GM19467 (cell line): ENCODE results near the gene PARD3.

Experiments used
- ATAC-seq: cut with Tn5 transposase; IDR thresholded peaks from one replicate; pipeline ENCODE4 v1.9.1; 2021; ENCODE audit warnings: mild to moderate bottlenecking, moderate library complexity; ENCODE audit not compliant: unreplicated experiment

PARD3 gene

DNA sequence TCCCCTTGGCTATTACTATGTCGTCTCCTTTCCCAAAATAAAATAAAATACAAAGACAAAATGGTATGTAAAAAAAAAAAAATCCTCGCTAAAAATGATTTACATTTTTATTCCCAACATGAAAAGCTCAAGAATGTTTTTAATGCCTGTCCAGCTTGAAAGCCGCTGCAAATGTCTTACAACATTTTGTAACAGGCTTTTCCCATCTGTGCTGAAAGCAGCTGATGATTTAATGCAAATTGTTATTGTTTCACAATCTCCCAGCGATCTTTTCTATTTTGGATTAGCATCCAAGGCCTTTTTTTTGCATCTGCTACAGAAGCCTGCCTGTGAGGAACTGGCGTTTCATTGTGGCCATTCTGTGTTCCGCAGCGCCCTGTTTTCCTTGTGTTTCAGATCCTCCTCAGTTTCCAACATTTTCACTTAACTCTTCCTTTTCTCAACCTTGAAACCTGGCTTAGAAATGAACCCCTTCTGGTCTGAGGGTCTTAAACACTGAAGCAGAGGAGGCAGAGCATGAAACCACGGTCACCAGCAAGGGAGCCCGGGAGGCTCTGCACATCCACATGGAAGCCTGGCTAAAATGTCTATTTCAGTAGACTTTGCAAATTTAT is 712.1 kb downstream of the PARD3 start:
- ATAC-seq: no peak

DNA sequence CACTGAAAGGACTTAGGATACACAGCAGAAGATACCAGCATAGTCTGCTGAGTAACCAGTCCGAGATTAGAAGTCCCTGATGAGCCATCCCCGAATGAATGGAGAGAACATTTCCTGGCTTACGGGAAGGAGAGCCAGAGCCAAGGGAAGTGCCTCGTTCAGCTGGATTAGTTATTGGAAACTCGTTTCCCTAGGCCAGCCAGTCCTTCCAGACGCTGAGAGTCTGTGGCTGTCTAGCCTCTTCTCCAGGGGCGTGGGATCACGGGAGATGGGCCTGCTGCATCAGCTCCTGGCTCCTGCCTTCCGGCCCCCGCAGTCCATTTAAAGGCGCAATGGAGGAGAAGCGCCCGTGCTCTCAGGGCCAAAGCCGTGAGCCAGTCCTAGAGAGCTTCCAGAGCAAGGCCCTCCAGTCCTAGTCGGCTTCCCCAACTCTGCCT is 712.8 kb downstream of the PARD3 start:
- ATAC-seq: no peak

DNA sequence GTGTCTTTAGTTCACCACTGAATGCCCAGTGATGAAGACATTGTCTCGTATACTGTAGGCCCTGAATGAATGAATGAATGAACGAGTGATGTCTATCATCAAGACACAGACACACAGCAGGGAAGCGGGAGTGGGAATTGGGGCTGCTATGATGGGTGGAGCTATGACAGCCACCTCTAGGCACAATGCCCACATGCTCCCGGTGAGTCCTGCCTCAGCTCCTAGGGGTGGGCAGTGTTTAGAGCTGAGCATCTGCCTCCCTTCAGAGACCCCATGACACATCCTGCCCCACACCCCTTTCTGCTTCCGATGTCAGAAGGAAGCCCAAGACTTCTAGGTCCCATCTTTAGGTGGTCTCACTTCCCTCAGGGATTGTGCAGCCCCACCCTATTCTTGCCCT is 714.1 kb downstream of the PARD3 start:
- no peak for ATAC-seq

DNA sequence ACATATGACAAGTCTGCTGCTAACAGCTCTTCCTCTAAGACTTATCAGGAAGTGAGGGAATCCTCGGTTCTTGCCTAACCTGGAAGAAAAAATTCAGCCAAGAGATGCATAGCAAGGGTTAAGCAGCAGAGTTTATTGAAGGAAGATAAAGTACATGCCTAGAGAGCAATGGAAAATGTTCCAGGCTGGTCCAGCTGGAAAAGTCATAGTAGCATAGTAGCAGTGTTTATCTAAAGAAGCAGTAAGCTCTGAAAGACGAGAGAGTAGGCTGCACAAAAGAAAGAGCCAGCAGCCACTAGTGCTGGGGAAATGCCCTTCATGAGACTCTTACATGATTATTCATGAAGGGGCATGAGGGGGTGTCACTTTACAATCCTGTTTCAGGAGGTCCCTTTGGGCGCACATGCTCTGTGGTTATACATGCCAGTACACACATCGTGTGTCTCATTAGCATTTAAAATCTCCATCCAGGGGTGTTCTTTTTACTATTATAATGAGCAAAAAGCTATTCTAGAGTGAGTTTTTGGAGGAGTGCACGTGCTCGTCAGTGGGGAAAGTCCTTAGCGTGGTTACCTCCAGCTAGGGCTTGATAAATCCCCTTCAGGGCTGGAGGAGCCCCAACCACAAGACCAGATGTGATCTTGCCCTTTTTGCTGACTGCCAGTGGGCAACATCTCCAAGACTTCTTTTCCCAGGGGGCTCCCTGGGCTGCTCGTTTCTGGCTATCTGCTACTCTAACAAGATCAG is 716.1 kb downstream of the PARD3 start:
- no peak for ATAC-seq

DNA sequence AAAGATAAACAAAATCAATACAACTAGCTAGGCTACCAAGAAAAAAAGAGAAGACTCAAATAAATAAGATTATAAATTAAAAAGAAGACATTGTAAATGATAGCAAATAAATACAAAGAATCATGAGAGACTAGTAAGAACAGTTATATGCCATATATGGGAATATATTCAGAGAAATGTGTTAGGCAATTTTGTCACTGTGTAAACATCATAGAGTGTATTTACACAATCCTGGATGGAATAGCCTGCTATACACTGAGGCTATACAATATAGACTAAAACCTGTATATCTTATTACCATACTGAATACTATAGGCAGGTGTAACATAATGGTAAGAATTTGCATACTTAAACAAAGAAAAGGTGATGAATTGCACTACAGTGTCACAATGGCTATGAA is 717.4 kb downstream of the PARD3 start:
- no peak for ATAC-seq

DNA sequence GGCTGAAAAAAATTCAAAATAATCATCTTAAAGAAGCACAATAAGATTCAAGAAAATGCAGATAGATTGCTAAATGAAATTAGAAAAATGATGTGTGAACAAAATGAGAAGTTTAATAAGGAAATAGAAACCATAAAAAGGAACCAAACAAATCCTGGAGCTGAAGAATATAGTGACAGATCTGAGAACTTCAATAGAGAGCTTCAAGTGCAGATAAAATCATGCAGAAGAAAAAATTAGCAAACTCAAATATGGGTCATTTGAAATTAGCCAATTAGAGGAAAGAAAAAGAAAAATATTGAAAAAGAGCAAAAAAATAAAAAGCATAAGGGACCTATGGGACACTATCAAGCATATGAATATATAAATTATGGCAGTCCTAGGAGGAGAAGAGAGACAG is 720.1 kb downstream of the PARD3 start:
- no peak for ATAC-seq

DNA sequence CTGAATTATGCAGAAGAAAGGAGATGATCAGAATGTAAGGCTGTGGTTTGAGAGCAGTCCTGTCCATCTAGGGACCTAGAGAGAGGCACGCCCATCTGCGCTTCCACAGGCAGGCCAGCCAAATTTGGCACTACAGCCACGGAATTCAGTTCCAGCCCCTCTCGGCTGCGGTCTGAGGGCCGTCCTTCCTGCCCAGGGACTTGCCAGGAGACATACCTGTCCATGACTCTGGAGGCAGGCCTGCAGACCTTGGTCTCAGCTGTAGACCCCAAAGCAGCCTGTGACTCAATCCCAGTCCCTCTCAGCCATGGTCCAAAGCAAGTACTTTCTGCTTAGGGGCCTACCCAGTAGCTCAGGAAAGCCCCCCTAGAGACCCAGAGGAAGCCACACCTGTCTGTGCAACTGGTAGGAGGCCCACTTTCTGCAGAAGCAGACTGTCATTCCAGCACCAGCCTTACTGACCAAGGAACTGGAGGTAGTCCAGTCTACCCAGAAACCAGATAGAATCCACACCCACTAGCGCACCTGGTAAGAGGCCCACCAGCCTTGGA is 720.9 kb downstream of the PARD3 start:
- no peak for ATAC-seq

DNA sequence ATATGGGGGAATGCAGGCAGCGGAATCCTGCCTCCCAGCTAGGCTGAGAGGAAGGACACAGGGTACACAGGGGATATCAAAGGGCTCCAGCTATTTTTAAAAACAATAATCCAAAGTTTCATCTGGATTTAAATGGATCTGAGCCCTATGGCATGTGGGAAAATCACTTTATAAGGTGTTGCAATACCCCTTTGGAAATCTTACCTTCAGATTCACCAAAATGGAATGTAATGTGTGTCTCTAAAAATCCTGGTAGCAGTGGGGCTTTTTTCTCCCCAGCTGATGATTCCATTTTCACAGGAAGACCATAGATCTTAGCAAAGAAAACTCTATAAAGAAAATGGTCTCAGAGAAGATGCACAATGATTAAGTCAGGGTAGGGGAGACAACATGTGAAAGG is 722.2 kb downstream of the PARD3 start:
- no peak for ATAC-seq

DNA sequence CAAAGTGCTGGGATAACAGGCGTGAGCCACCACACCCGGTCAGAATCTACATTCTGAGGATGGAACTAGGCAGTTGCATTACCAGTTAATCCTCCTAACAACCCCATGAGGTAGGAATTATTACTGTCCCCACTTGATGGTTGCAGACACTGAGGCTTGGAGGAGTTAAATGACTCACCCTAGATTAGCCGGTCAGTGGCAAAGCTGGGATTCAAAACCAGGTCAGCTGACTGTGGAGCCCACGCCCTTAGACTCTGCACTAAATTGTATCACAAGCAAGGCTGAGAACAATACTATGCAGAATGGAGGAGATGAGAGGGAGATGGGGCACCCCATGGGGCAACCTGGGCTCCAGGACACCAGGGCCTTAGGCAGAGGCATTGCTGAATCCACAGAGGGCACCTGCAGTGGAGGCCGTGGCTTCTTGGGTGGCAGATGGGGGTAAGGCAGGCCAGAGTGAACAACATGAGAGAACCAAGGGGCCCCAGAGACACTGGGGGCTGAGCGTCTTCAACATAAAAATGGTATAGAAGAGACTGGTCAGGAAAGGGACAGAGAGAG is 723.4 kb downstream of the PARD3 start:
- no peak for ATAC-seq

DNA sequence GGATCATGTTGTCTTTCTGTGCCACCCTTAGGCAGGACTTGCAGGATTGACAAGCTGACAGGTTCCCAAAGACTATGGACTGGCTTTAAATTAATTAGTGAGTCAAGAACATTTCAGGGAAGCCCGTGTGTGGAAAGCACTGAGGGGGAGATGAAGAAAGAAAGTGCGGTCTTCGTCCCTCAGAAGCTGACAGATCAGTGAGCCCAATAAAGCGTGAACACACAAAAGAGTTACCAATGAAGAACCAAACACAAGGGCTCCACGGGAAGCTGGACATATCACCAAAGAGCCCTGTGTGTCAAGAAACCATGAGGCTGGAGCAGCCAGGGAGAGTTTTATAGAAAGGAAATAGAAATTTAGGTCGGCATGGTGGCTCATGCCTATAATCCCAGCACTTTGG is 725.8 kb downstream of the PARD3 start:
- ATAC-seq: no peak

DNA sequence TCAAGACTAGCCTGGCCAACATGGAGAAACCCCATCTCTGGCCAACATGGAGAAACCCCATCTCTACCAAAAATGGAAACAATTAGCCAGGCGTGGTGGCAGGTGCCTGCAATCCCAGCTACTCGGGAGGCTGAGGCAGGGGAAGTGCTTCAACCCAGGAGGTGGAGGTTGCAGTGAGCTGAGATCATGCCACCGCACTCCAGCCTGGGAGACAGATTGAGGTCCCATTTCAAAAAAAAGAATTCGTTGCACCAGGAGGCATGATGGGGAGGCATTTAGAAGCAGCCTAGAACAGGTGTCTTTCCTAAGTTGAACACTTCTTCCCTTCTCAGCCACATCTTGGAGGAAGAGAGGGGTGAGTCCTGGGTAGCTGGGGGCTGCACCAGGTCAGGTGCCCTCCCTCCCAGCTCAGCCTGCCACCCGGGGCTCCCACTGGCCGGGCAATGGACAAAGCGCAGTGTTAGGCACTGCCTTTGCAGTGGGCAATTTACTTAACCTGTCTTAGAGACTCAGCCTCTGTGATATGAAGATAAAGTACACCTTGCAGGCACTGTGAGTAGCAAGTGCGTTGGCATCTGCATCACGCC is 726.8 kb downstream of the PARD3 start:
- ATAC-seq: no peak

DNA sequence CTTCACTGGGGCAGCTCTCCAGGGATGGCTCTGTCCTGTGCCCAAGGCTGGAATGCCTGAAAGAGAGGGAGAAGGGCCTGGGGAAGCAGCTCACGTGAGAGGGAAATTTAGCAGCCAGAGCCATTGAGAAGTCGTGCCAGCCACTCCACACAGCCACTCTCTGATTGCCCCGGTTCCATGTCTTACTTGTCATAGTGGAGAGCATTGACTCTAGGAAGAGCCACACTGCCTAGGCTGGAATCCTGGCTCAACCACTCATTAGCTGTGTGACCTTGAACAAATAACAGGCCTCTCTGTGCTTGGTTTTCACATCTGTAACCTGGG is 728.0 kb downstream of the PARD3 start:
- no peak for ATAC-seq

DNA sequence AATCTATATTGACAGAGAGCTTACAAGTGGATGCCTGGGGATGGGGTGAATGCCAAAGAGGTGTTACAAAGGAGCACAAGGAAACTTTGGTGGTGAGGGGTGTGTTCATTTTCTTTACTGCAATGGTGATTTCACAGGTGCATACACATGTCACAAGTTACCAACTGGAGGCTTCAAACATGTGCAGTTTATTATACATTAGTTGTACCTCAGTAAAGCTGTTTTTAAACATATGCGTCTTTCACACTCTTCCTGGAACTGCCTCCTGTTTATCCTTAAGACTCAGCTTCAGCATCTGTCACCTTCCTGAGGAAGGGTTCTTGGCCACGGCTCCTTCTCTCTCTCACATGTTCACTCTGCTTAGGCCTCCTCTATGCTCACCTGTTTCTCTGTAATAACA is 731.5 kb downstream of the PARD3 start:
- ATAC-seq: no peak

DNA sequence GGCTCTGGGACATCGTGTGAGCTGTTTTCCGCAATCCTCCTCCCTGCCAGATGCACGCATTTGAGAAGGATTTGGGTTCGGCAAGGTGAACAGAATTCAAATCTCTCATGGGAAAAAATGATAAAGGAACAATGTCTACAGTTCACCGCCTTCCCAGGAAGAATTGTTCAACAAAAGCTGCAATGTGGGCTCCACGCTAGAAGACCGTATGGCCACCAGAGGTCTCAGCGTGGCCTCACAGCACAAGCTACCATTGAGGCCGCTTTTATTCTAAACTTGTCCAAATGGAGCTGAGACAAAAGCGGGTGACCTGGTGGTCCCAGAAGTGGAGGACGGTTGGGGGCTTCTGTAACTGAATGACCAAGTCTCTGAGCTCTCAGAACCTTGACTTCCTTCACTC is 733.1 kb downstream of the PARD3 start:
- ATAC-seq: no peak

DNA sequence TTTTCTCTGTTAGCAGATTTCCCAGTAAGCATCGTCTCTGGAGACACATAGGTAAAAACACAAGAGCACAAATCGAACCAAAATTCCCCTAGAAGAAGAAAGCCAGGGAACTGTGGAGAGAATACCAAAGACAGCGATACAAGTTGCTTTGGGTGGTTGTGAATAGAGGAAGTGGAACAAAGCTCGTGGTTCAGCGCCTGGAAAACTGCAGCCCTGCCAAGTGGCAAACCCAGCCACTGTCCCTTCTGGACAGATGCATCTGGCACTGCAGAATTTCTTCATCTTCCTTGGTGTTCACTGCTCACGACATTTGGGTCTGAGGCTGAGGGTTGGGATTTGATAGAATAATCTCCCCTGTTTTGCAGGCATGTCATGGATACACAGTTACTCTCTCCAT is 733.8 kb downstream of the PARD3 start:
- ATAC-seq: no peak

DNA sequence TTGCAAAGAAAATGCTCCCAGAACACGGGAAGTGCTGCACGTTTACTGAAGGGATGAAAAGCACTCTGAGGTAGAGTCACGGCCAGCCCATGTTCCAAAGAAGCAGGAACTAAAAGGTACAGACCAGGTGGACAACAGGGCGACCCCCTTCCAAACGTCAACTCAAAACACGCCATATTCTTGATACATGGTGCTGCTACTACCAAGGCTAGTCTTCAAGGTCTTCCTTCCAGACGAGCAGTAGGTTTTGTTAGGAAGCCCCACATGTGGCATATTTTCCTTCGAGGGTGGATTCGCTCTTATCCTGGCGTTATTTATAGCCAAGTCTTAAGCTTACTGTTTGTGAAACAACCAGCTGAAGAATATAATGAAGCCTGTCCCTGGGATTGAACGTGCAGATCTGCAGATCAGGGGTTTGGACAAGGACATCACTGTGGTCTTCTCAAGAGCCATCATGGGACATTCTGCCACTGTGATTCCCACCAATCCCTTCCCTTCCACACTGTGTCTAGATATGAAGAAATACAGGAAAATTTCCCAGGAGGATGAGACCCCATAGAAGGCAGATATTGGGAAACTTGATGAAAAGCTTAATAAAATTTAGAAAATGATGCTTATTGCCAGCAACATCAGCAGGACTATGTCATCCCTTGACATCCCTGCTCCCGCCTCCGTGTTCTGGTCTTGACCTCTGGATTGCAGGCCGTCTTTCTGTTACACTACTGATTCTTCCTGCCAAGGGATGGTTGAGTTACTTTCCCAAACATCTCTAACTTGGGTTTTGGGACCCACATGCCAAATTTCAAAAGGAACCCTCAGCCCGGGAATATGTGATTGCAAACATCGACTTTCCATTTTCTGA is 734.4 kb downstream of the PARD3 start:
- ATAC-seq: no peak

DNA sequence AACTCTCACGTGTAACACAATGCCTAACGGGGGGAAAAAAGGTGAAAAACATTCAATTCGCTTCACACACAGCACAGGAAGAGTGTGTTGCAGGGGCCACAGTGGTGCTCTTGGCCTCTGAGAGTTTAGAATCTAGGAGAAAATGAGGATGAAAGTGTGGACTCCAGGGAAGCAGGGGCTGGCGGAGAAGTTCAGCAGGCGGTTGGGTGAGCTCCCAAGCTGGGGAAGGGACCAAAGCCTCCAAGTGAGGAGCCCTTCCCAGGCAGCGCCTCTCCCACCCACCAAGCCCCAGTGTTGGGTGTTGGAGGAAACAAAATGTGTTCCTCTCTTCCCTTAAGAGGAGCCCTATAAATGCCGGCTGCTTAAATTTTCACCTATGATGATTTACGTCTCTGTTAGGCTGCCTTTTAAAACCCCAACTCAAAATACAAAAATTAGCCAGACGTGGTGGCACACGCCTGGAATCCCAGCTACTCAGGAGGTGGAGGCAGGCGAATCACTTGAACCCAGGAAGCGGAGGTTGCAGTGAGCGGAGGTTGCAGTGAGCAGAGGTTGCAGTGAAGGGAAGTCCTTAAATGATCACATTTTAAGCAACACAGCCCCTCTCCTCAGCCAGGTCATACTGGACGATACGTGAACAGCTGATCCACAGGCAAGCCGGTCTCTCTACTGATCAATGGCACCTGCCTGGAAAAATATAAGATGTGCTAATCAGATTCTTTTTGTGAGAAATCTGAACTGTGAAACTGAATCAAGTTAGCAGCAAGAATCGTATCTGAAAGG is 735.2 kb downstream of the PARD3 start:
- ATAC-seq: no peak

DNA sequence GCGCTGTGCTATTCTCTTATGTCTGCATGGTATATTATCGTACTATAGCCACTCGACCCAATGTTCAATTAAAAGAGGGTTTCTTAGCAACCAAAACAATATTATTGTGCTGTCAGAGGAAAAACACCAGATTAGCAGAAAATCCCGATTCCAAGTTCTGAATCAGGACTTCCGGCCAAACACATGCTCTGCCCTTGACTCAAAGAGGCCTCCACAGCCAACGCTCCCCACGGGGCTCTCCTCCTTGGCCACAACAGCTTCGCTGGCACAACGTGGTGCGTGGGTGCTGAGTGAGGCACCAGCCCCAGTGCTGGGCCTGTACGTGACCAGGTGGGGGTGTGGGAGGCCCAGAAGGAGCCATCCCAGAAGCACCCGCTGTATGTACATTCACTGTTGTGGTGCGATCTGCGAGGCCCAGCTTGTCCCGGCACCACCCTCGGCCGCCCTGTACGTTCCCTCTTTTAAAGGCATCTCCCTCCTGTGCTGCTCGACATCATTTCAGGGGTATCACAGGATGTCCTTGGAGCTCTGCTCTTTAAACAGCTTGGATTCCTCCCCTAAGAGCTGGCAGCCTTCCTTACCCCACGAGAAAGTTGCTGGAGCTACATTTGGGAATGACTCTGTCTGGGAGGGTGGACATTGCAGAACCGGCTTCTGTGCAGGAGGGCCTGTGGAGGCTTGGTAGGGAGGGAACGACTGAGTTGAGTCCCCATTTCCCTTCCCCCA is 736.2 kb downstream of the PARD3 start:
- ATAC-seq: no peak

DNA sequence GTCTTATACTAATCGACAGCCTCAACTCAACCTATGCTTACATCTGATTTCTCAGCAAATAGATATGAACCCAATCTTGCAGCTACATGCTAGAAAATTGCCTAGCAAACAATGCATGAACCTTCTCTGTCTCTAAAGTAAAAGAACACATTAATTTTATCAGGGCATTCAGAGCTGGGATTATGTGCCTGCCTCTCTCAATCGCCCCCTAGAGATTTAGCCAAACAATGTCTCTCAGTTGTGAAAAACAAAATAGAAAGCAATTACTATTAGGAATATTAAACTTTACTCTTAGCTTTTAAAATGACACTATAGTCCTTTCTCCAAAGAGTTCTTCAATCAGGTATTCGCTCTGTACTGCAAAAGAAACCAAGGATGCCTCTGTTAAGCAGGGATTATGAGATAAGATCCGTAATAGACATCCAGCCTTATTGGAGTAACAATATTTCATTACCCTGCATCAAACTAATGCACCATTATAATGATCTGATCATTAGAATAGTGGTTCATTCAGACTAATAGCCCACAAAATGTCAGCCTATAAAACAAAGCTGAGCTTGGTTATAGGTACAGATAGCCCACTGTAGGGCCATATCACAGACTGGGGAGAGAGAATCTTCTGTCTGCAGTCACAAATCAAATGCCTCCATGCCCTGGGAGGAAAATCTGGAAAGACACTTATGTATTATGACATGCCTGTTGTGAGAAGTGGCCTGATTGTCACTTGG is 736.9 kb downstream of the PARD3 start:
- no peak for ATAC-seq
